HL-60 (cell line): Measurements from ENCODE around the gene MAP7D2.

Experiments
- GABPA ChIP-seq: IDR thresholded peaks from 2 replicates; pipeline ENCODE4 v1.6.1; 2012; ENCODE audit warnings: low read depth
- POLR2AphosphoS5 ChIP-seq: IDR thresholded peaks from 2 replicates; pipeline ENCODE4 v1.6.1; 2012; ENCODE audit warnings: low read depth
- SPI1 ChIP-seq: IDR thresholded peaks from 2 replicates; pipeline ENCODE4 v1.6.1; 2012; ENCODE audit warnings: low read depth, mild to moderate bottlenecking, borderline replicate concordance
- TF ChIP-seq, protein P1 (sequence below): IDR thresholded peaks from one replicate; pipeline ENCODE4 v1.5.1; 2011; ENCODE audit warnings: low read length, control low read depth, inconsistent platforms; ENCODE audit not compliant: insufficient read depth
- TF ChIP-seq, protein P2 (sequence below): IDR thresholded peaks from 2 replicates; pipeline ENCODE4 v1.6.1; 2012; ENCODE audit warnings: low read depth; ENCODE audit not compliant: insufficient replicate concordance

DNA sequence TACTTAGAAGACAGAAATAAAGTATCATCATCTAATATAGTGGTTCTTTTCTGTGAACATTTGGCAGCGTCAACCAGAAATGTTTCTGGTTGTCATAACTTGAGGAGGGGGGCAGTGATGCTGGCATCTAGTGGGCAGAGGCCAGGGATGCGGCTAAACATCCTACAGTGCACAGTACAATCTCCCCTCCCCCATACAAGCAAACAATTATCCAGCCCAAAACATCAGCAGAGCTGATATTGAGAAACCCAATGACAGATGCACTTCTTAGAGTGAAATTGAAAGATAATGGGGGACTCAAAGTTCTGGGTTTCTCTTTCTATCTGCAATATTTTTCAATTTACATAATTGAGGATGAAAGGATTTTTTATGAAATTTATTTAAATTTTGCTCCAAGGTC lies 26.9 kb upstream of the MAP7D2 start:
- TF ChIP-seq, protein P1, sequence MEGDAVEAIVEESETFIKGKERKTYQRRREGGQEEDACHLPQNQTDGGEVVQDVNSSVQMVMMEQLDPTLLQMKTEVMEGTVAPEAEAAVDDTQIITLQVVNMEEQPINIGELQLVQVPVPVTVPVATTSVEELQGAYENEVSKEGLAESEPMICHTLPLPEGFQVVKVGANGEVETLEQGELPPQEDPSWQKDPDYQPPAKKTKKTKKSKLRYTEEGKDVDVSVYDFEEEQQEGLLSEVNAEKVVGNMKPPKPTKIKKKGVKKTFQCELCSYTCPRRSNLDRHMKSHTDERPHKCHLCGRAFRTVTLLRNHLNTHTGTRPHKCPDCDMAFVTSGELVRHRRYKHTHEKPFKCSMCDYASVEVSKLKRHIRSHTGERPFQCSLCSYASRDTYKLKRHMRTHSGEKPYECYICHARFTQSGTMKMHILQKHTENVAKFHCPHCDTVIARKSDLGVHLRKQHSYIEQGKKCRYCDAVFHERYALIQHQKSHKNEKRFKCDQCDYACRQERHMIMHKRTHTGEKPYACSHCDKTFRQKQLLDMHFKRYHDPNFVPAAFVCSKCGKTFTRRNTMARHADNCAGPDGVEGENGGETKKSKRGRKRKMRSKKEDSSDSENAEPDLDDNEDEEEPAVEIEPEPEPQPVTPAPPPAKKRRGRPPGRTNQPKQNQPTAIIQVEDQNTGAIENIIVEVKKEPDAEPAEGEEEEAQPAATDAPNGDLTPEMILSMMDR: no peak
- no peak for TF ChIP-seq POLR2AphosphoS5
- TF ChIP-seq, protein P2, sequence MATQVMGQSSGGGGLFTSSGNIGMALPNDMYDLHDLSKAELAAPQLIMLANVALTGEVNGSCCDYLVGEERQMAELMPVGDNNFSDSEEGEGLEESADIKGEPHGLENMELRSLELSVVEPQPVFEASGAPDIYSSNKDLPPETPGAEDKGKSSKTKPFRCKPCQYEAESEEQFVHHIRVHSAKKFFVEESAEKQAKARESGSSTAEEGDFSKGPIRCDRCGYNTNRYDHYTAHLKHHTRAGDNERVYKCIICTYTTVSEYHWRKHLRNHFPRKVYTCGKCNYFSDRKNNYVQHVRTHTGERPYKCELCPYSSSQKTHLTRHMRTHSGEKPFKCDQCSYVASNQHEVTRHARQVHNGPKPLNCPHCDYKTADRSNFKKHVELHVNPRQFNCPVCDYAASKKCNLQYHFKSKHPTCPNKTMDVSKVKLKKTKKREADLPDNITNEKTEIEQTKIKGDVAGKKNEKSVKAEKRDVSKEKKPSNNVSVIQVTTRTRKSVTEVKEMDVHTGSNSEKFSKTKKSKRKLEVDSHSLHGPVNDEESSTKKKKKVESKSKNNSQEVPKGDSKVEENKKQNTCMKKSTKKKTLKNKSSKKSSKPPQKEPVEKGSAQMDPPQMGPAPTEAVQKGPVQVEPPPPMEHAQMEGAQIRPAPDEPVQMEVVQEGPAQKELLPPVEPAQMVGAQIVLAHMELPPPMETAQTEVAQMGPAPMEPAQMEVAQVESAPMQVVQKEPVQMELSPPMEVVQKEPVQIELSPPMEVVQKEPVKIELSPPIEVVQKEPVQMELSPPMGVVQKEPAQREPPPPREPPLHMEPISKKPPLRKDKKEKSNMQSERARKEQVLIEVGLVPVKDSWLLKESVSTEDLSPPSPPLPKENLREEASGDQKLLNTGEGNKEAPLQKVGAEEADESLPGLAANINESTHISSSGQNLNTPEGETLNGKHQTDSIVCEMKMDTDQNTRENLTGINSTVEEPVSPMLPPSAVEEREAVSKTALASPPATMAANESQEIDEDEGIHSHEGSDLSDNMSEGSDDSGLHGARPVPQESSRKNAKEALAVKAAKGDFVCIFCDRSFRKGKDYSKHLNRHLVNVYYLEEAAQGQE: no peak
- no peak for TF ChIP-seq GABPA
- no peak for TF ChIP-seq SPI1
